Measurements from ENCODE around the gene HAAO. TPM values are rescaled to one million over a fixed set of nuclear protein-coding genes. Genes with fewer than 3 reads are reported as not detected.

Gene HAAO
- total and polyA plus RNA-seq, 2 experiments from 2014 or later = 2.6 to 3.2 TPM

DNA sequence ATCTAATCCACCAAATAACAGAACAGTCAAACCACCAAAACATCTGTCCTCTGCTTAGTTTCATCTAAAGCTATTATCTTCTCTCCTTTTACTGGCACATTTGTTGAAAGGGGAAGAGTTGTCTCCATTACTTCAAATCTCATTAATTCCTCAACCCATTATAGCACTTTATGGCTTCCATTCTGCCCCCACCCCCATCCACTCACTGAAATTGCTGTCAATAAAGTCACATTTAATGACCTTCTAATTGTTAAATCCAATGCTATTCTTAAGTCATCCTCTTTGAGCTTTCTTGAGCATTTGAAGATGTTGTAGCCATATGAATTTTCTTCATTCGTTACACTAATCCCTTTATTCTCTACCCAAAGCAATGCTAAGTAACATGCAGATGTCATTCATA is 33.6 kb downstream of the HAAO start (continued):
- TF ChIP-seq, protein P1, sequence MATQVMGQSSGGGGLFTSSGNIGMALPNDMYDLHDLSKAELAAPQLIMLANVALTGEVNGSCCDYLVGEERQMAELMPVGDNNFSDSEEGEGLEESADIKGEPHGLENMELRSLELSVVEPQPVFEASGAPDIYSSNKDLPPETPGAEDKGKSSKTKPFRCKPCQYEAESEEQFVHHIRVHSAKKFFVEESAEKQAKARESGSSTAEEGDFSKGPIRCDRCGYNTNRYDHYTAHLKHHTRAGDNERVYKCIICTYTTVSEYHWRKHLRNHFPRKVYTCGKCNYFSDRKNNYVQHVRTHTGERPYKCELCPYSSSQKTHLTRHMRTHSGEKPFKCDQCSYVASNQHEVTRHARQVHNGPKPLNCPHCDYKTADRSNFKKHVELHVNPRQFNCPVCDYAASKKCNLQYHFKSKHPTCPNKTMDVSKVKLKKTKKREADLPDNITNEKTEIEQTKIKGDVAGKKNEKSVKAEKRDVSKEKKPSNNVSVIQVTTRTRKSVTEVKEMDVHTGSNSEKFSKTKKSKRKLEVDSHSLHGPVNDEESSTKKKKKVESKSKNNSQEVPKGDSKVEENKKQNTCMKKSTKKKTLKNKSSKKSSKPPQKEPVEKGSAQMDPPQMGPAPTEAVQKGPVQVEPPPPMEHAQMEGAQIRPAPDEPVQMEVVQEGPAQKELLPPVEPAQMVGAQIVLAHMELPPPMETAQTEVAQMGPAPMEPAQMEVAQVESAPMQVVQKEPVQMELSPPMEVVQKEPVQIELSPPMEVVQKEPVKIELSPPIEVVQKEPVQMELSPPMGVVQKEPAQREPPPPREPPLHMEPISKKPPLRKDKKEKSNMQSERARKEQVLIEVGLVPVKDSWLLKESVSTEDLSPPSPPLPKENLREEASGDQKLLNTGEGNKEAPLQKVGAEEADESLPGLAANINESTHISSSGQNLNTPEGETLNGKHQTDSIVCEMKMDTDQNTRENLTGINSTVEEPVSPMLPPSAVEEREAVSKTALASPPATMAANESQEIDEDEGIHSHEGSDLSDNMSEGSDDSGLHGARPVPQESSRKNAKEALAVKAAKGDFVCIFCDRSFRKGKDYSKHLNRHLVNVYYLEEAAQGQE (IDR thresholded peaks at IDR 0.05; ENCODE audit: unreplicated experiment) = no peak

DNA sequence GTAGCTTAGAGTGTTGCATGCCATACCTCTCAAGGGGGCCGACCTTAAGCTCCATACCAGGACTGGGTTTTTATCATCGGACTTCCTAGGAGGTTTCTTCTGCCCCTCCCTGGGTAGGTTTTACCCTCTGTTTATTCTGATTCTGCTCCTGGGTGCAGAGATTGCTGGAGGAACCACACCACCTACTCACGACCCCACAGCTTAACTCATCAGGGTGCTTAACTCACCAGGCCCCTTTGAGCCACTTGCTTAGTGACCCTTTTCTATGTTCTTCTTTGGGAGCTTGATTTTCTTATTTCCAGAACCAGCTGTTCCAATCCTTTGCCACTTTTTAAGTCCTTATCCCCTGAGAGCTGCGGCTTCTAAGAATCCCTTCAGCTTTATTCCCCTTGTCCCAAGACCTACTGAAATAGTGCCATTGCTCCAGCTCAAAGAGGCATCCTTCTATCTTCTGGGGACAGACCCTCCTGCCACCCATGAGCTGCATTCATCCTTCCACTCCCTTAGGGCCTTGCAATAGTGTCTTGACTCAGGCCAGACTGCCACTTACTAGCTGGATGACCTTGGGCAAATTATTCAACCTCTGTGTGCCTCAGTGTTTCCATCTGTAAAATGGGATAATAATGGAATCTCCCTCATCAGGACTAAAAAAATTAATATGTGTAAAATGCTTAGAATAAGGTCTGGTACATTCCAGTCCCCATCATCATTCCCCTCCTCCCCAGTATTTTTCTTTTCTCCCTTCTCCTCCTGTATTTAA is 34.2 kb downstream of the HAAO start:
- Histone ChIP-seq H4K20me1 (replicated peaks; ENCODE audit: insufficient read depth) (peaks cover 5% of the 10 kb centered on the region; the same call in 1 of the 2 replicates), H3K9me2 (ENCODE audit: insufficient read depth) (no peaks in the 10 kb centered on the region), H3K36me3 (ENCODE audit: insufficient read depth) (no peaks in the 10 kb centered on the region), H3K4me1 (ENCODE audit: insufficient read depth) (0 out of 2 replicates have a peak, but pooled peaks cover 6% of the 10 kb centered on the region), H3K27me3 (ENCODE audit: insufficient read depth) (no peaks in the 10 kb centered on the region), H3K79me2 (replicated peaks; ENCODE audit: insufficient read depth) (no peaks in the 10 kb centered on the region), H3F3A (replicated peaks; ENCODE audit: low read depth) (no peaks in the 10 kb centered on the region), H3K4me3 (no peak overlapping the region), H3K27ac (ENCODE audit: low read depth) (no peak overlapping the region), H3K4me2 (no peak overlapping the region), H2AFZ (no peak overlapping the region)
- Mint-ChIP-seq H3K4me3 (no peak overlapping the region), H3K27ac (no peak overlapping the region), H3K4me1 (peaks cover 14% of the 10 kb centered on the region), H3K9me3 (no peaks in the 10 kb centered on the region), H3K27me3 (ENCODE audit: insufficient read depth, low read depth, poor library complexity) (peaks cover 8% of the 10 kb centered on the region), H3K36me3 (ENCODE audit: low read depth) (peaks cover 4% of the 10 kb centered on the region; the same call in 1 of the 3 replicates)
- DNase-seq (ENCODE audit: low spot score) (no peak), ATAC-seq (no peak)
- TF ChIP-seq ZNF114 (CRISPR knock-in tag; IDR thresholded peaks at IDR 0.05) (no peak), ZNF331 (CRISPR knock-in tag; IDR thresholded peaks at IDR 0.05; ENCODE audit: low read depth) (no peak), NANOG (IDR thresholded peaks at IDR 0.05; ENCODE audit: borderline replicate concordance) (no peak), EZH2 (IDR thresholded peaks at IDR 0.05; ENCODE audit: low read depth, unreplicated experiment) (no peak), CREB1 (CRISPR knock-in tag; IDR thresholded peaks at IDR 0.05; ENCODE audit: low read depth) (no peak), STAT1 (IDR thresholded peaks at IDR 0.05; ENCODE audit: unreplicated experiment) (no peak), EZH2phosphoT487 (IDR thresholded peaks at IDR 0.05; ENCODE audit: unreplicated experiment) (no peak), JUNB (IDR thresholded peaks at IDR 0.05; ENCODE audit: unreplicated experiment) (no peak)
- TF ChIP-seq, protein P2, sequence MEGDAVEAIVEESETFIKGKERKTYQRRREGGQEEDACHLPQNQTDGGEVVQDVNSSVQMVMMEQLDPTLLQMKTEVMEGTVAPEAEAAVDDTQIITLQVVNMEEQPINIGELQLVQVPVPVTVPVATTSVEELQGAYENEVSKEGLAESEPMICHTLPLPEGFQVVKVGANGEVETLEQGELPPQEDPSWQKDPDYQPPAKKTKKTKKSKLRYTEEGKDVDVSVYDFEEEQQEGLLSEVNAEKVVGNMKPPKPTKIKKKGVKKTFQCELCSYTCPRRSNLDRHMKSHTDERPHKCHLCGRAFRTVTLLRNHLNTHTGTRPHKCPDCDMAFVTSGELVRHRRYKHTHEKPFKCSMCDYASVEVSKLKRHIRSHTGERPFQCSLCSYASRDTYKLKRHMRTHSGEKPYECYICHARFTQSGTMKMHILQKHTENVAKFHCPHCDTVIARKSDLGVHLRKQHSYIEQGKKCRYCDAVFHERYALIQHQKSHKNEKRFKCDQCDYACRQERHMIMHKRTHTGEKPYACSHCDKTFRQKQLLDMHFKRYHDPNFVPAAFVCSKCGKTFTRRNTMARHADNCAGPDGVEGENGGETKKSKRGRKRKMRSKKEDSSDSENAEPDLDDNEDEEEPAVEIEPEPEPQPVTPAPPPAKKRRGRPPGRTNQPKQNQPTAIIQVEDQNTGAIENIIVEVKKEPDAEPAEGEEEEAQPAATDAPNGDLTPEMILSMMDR (conservative IDR thresholded peaks at IDR 0.05; ENCODE audit: low read depth in 2 of 2) = no peak
- TF ChIP-seq, protein P3, sequence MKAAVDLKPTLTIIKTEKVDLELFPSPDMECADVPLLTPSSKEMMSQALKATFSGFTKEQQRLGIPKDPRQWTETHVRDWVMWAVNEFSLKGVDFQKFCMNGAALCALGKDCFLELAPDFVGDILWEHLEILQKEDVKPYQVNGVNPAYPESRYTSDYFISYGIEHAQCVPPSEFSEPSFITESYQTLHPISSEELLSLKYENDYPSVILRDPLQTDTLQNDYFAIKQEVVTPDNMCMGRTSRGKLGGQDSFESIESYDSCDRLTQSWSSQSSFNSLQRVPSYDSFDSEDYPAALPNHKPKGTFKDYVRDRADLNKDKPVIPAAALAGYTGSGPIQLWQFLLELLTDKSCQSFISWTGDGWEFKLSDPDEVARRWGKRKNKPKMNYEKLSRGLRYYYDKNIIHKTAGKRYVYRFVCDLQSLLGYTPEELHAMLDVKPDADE (IDR thresholded peaks at IDR 0.05) = no peak
